Measurements from ENCODE around the gene APH1B.
"Not testable (repeated sequence)": the region's sequence is repeated elsewhere in the genome, so short reads cannot be mapped to it uniquely, and the experiment has no call there.

Gene APH1B

GRCh38 chr15:63301088-63301487 is 23.7 kb downstream of the APH1B start:
- DNase-seq = no peak

DNA sequence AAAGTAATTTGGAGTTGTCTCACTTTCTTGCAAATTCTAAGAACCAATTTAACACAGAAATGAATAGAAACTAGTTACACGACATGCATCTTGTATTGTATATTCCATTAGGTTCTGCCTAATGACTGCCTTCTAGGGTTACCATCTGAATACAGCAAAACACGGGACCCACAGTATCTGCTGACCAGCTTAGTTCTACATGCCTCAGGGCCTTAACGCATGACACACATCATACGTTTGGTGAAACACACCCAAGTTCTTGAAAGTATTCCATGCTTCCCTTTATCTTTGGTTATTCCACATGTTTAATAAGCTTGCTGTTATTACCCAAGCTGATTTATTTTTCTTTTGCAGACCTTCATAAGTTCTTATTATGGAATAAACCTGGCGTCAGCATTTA is 27.9 kb downstream of the APH1B start:
- DNase-seq = no peak

DNA sequence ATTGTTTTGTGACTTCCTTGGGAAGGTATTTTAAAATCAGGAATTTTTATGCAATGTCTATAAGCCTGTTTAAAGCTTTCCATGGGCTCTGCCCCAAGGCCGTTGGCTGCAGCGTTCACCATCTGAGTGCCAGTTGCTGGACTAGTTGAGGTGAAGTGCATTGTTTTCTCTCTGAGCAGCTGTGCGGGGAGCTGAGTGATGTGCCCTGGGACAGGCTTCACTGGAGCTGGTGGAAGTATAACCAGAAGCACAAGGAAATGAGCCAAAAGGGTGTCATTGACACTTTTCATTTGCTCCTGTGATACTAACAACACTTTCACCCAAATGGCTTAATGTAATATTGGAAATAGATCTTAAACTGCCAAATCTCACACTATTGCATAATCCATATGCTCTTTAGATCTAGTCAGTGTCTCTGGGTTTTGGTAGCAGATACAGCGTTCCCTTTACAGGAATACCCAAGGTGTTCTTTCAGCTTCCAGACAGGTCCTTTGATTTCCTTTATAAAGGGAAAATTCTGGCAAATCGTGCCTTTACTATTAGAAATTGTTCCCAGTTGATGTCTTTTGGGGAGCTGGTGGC is 29.2 kb downstream of the APH1B start:
- DNase-seq = no peak

- no peak for DNase-seq
Measured at GRCh38 chr15:63308491-63308890, 31.1 kb downstream of the APH1B start.

DNA sequence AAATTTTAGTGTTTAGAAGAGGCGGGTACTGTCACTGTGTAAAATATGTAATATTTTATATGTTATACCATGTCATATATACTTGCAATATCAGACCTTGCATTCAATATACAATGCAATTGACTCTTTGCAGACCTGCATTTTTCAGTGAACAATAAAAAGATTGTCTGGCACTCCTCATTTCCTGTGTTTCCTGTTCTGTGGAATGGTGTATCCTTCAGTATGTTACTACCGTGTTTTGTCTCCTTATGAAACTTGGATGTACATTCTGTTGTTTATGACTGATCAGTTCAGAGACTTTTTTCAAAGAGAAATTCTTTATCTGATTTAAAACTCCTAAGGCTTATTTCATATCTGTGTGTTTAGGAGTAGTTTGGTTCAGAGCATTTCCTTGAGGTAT is 31.5 kb downstream of the APH1B start:
- no peak for DNase-seq

DNA sequence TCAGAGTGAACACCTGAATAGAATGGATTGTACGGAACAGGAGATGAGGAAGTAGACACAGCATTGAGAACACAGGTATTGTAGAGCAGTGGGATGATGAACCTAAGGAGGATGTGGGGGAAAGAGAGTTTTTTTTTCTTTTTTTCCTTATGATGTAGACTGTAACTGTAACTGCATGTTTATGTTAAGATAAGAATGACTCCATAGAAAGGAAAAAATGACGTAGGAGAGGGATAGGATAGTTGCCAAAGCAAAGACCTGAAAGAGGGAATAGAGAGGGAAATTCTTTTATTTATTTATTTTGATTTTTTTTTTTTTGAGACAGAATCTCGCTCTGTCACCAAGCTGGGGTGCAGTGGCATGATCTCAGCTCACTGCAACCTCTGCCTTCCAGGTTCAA is 33.2 kb downstream of the APH1B start:
- DNase-seq = no peak

GRCh38 chr15:63312286-63312685 is 34.9 kb downstream of the APH1B start:
- DNase-seq = no peak

- DNase-seq = no peak
Measured at GRCh38 chr15:63313825-63314224, 36.4 kb downstream of the APH1B start.

DNA sequence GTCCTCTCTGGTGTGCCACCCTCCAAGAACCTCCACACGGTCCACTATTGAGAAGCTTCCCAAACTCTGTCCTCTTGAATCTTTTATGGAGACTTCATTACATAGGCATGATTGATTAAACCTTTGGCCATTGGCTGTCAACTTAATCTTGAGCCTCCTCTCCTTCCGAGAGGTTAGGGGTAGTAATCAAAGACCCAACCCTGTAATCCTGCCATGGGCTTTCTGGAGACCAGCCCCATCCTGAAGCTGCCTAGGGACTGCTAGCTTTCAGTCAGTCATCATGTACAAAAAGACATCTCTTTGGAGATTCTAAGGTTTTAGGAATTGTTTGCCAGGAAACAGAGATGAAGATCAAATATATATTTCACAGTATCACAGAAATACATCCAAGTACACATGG is 37.0 kb downstream of the APH1B start:
- DNase-seq = no peak

- no peak for DNase-seq
Measured at GRCh38 chr15:63318344-63318743, 40.9 kb downstream of the APH1B start.

GRCh38 chr15:63319065-63319464 is 41.7 kb downstream of the APH1B start:
- DNase-seq = no peak

DNA sequence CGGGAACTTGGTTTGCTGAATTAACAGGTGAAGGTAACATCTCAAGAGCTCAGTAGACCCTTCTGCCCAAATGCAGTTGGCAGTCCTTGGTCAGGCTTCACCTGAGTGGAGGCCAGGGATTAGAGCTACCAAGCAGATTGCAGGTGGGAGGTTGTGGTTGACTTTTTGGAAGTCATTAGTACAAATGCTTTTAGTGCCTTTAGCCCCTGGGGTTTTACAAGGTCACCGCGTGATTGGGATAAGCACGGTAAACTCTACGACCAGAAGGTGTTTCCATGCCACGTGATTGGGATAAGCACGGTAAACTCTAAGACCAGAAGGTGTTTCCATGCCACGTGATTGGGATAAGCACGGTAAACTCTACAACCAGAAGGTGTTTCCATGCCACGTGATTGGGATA is 43.0 kb downstream of the APH1B start:
- DNase-seq = not testable (repeated sequence)

GRCh38 chr15:63320981-63321380 is 43.6 kb downstream of the APH1B start:
- not testable (repeated sequence) for DNase-seq

DNA sequence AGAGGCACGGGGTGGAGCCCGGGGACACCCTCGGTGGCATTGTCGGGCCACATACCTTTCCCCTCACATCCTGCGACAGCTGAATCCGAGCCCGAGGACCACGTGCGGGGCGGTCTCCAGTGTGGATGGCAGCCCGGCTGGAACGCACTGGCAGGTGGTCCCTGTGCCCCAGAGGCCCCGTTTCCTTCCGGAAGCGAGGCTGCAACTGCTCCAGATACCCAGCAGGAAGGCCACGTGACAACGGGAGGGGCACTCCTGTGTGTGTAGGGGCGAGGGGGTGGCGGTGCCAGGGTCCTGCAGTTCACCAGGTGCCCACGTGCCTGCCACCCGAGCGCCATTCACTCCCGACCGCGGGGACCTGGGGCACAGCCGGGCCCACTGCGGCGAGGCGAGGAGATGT is 44.1 kb downstream of the APH1B start:
- no peak for DNase-seq

DNA sequence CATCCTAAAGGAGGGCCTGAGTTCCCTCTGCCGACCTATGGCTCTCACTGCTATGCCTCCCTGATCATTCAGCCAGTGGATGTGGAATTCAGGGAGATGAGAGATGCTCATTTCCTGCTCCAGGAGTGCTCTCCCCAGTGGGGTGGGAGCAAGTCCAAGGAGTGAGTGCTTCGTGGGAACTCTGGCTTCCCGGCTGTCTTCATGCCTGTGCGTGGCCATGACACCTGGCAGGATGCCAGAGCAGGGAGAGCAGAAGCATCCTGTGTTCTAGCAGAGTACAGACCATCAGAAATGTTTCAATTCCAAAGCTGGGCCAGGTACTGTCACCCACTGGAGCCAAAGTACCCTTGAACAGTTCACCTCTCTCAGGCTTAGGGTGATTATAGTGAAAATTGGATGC is 45.1 kb downstream of the APH1B start:
- DNase-seq = no peak

DNA sequence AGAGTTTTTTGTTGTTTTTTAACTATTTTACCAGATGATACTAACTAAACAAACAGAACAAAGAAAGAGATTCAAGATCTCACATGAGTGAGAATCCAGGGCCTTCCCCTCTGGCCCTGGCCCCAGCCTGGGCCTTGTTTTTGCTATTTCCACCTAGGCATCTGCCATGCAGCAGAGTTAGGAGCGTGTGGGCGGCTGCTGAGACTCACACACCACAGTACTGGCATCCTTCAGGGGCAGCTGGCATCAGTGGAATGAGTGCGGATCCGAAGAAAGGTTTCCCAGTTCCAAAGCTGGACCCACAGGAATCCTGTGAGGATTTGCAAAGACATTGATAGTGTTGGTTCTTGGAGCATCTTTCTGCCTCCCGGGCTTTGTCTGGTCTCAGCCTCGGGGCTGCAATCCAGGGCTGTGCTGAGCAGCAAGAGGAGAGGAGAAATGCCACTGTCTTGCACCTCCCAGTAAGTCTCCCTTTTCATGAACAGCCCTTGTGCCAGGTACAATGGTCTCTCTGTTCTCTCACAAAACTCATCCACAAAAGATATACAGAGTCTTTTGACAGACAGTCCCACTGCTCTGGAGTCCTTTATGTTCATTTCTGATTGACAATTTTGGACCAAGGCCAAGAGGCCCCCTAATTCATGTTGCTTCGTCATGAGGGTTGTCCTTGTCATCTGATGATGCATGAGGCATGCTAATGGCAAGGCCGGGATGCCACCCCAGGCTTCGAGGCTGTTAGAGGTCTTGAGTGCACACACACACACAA is 46.6 kb downstream of the APH1B start:
- no peak for DNase-seq

GRCh38 chr15:63324770-63325169 is 47.4 kb downstream of the APH1B start:
- DNase-seq = no peak

GRCh38 chr15:63327648-63328421 is 50.4 kb downstream of the APH1B start:
- DNase-seq = no peak

- DNase-seq = no peak
Measured at GRCh38 chr15:63329567-63330350, 52.4 kb downstream of the APH1B start.

- DNase-seq = no peak
Measured at GRCh38 chr15:63330926-63331325, 53.5 kb downstream of the APH1B start.

DNA sequence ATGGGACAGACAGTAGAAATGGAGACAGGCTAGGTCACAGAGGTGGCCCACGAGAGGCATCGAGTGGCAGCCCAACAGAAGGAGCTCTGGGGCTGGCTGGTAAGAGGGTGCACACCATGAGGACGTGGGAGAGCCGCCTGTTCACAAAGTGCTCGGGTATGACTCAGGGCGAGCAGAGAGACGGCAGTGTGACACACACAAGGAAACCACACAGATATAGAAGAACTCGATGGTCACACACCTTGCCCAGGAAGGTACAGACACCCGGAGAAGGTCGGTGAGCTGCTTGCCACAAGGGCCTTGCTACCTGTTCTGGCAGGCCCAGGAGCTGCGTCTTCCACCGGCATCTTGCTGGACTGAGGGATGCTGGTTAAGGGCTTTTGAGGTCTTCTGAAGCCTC is 54.1 kb downstream of the APH1B start:
- DNase-seq = no peak

- no peak for DNase-seq
Measured at GRCh38 chr15:63332367-63333124, 55.1 kb downstream of the APH1B start.

- no peak for DNase-seq
Measured at GRCh38 chr15:63334821-63335220, 57.4 kb downstream of the APH1B start.

Data from CD4-positive, alpha-beta T cell treated with Interleukin-10 for 1 hour (primary cell).